Colonic mucosa (tissue), 4 donors: ENCODE measurements around the gene TGFBR3. TPM values are rescaled to one million over a fixed set of nuclear protein-coding genes. Genes with fewer than 3 reads are reported as not detected.

Source experiments
- DNase-seq: peaks from one replicate; pipeline ENCODE4 v3.0.0-alpha.2; 2020
- H3K27ac ChIP-seq: fragments of 200-600 bp; one replicate; pipeline ENCODE4 v1.8.0; 2021
- H3K27me3 ChIP-seq: fragments of 200-600 bp; one replicate; pipeline ENCODE4 v1.8.0; 2021
- H3K36me3 ChIP-seq: fragments of 200-600 bp; one replicate; pipeline ENCODE4 v1.8.0; 2021
- H3K4me1 ChIP-seq: fragments of 200-600 bp; one replicate; pipeline ENCODE4 v1.8.0; 2021; ENCODE audit warnings: mild to moderate bottlenecking
- H3K4me3 ChIP-seq: fragments of 200-600 bp; one replicate; pipeline ENCODE4 v1.8.0; 2021
- H3K9ac ChIP-seq, 2 donors: one replicate each; pipeline ENCODE4 v1.7.0; 2013; ENCODE audit warnings: control low read depth in 2 of 2, low read depth in 2 of 2, low read length in 2 of 2
- H3K9me3 ChIP-seq: fragments of 200-600 bp; one replicate; pipeline ENCODE4 v1.8.0; 2021
- CTCF ChIP-seq: fragments of 200-600 bp; IDR thresholded peaks from one replicate; pipeline ENCODE4 v1.8.0; 2022; ENCODE audit warnings: antibody characterized with exemption, mild to moderate bottlenecking
- intact Hi-C: fragments of 100-400 bp; cut with DNase I; formaldehyde crosslinking; loops from one replicate; pipeline ENCODE4 v1.14.1; 2022
- total RNA-seq, 2 donors: library from RNA; stranded (reverse); fragmentation: NEBNext Ultra II Directional in 1 of 2; extraction: Animal tissue kit (Norgen Biotek cat#: 25700) in 1 of 2; gene quantifications; one replicate each; pipeline ENCODE4 v1.2.1, GENCODE V29; 2021
- donor health status: healthy.
- donor health status: DM: no; HTN: no; CAD: no.
- donor health status: DM: no; HTN: no; CAD: no.

The TGFBR3 gene
- total RNA-seq, 2 donors from 2014 or later, result 8.4 to 16.0 TPM

GRCh38 chr1:91876040-91876470 is 9.9 kb downstream of the TGFBR3 start:
- Histone ChIP-seq H3K36me3 (no peaks in the 10 kb centered on the region), H3K9ac (no peak overlapping the region), H3K4me1 (no peaks in the 10 kb centered on the region), H3K4me3 (no peak overlapping the region), H3K9me3 (no peaks in the 10 kb centered on the region), H3K27me3 (no peaks in the 10 kb centered on the region), H3K27ac (no peak overlapping the region)
- intact Hi-C loops, result no loop called here
- TF ChIP-seq CTCF, result no peak
- DNase-seq, result no peak

GRCh38 chr1:91874167-91874566 is 11.8 kb downstream of the TGFBR3 start:
- H3K27ac ChIP-seq, result no peak overlapping the region
- TF ChIP-seq CTCF, result no peak
- no peaks in the 10 kb centered on the region for H3K27me3 ChIP-seq
- intact Hi-C loops, result no loop called here
- H3K4me3 ChIP-seq, result no peak overlapping the region
- no peak for DNase-seq
- no peaks in the 10 kb centered on the region for H3K36me3 ChIP-seq
- H3K4me1 ChIP-seq, result no peaks in the 10 kb centered on the region
- H3K9ac ChIP-seq, result no peak overlapping the region
- no peaks in the 10 kb centered on the region for H3K9me3 ChIP-seq

- Histone ChIP-seq H3K9ac (no peak overlapping the region), H3K27ac (no peak overlapping the region), H3K9me3 (no peaks in the 10 kb centered on the region), H3K27me3 (no peaks in the 10 kb centered on the region), H3K4me1 (no peaks in the 10 kb centered on the region), H3K4me3 (no peak overlapping the region), H3K36me3 (no peaks in the 10 kb centered on the region)
- TF ChIP-seq CTCF, result no peak
- intact Hi-C loops, result no loop called here
- no peak for DNase-seq
Observed at GRCh38 chr1:91872559-91873081, 13.3 kb downstream of the TGFBR3 start.

- H3K27me3 ChIP-seq, result no peaks in the 10 kb centered on the region
- TF ChIP-seq CTCF, result no peak
- H3K4me3 ChIP-seq, result no peak overlapping the region
- no peaks in the 10 kb centered on the region for H3K9me3 ChIP-seq
- no peak for DNase-seq
- H3K27ac ChIP-seq, result no peak overlapping the region
- H3K9ac ChIP-seq, result no peak overlapping the region
- intact Hi-C loops, result no loop called here
- H3K4me1 ChIP-seq, result no peaks in the 10 kb centered on the region
- no peaks in the 10 kb centered on the region for H3K36me3 ChIP-seq
Observed at GRCh38 chr1:91872000-91872399, 14.0 kb downstream of the TGFBR3 start.

- intact Hi-C loops, result no loop called here
- H3K36me3 ChIP-seq, result no peaks in the 10 kb centered on the region
- H3K27ac ChIP-seq, result no peak overlapping the region
- H3K9me3 ChIP-seq, result no peaks in the 10 kb centered on the region
- no peaks in the 10 kb centered on the region for H3K4me1 ChIP-seq
- H3K27me3 ChIP-seq, result no peaks in the 10 kb centered on the region
- DNase-seq, result no peak
- no peak overlapping the region for H3K4me3 ChIP-seq
- no peak for TF ChIP-seq CTCF
- H3K9ac ChIP-seq, result no peak overlapping the region
Observed at GRCh38 chr1:91870322-91870721, 15.6 kb downstream of the TGFBR3 start.

- Histone ChIP-seq H3K4me3 (no peak overlapping the region), H3K27me3 (no peaks in the 10 kb centered on the region), H3K9ac (no peak overlapping the region), H3K4me1 (no peaks in the 10 kb centered on the region), H3K9me3 (no peaks in the 10 kb centered on the region), H3K36me3 (no peaks in the 10 kb centered on the region), H3K27ac (no peak overlapping the region)
- intact Hi-C loops, result no loop called here
- TF ChIP-seq CTCF, result no peak
- DNase-seq, result no peak
Observed at GRCh38 chr1:91866425-91866824, 19.5 kb downstream of the TGFBR3 start.
